Mucosa of rectum (tissue), 2 donors: ENCODE measurements around the gene FSD2.
"Not testable (repeated sequence)": the region's sequence is repeated elsewhere in the genome, so short reads cannot be mapped to it uniquely, and the experiment has no call there.

ENCODE experiments used
- H3K27ac ChIP-seq, 2 donors: one replicate each; pipeline ENCODE4 v1.7.0; 2013; ENCODE audit warnings: inconsistent platforms in 2 of 2, low read depth in 2 of 2, low read length in 2 of 2
- H3K27me3 ChIP-seq, 2 donors: one replicate each; pipeline ENCODE4 v1.7.0; 2013; ENCODE audit warnings: low read length in 2 of 2; ENCODE audit not compliant: control insufficient read depth in 2 of 2, insufficient read depth in 2 of 2
- H3K36me3 ChIP-seq, 2 donors: one replicate each; pipeline ENCODE4 v1.7.0; 2013; ENCODE audit warnings: low read length in 2 of 2; ENCODE audit not compliant: control insufficient read depth in 2 of 2, insufficient read depth in 2 of 2
- H3K4me1 ChIP-seq, 2 donors: one replicate each; pipeline ENCODE4 v1.7.0; 2013; ENCODE audit warnings: low read length in 2 of 2, mild to moderate bottlenecking in 1 of 2; ENCODE audit not compliant: control insufficient read depth in 2 of 2, insufficient read depth in 2 of 2
- H3K4me3 ChIP-seq, 2 donors: one replicate each; pipeline ENCODE4 v1.7.0; 2013; ENCODE audit warnings: low read length in 2 of 2
- H3K9ac ChIP-seq, 2 donors: one replicate each; pipeline ENCODE4 v1.7.0; 2013; ENCODE audit warnings: low read length in 2 of 2, low read depth in 1 of 2, mild to moderate bottlenecking in 1 of 2
- H3K9me3 ChIP-seq, 2 donors: one replicate each; pipeline ENCODE4 v1.7.0; 2013; ENCODE audit warnings: low read length in 2 of 2; ENCODE audit not compliant: control insufficient read depth in 2 of 2
- donor health status: healthy.
- donor health status: Normal muscosa, but diverticular disease.

Gene FSD2

GRCh38 chr15:82771789-82772607 lies 33.9 kb downstream of the FSD2 start:
- H3K36me3 ChIP-seq, result no peaks in the 10 kb centered on the region
- no peaks in the 10 kb centered on the region for H3K9me3 ChIP-seq
- H3K27ac ChIP-seq, result no peak overlapping the region
- no peak overlapping the region for H3K9ac ChIP-seq
- H3K4me3 ChIP-seq, result no peak overlapping the region
- no peaks in the 10 kb centered on the region for H3K4me1 ChIP-seq
- no peaks in the 10 kb centered on the region for H3K27me3 ChIP-seq

- H3K4me1 ChIP-seq, result no peaks in the 10 kb centered on the region
- no peaks in the 10 kb centered on the region for H3K27me3 ChIP-seq
- H3K9ac ChIP-seq, result no peak overlapping the region
- no peak overlapping the region for H3K27ac ChIP-seq
- H3K36me3 ChIP-seq, result peaks cover 3 to 4% of the 10 kb centered on the region in 2 donors
- no peaks in the 10 kb centered on the region for H3K9me3 ChIP-seq
- no peak overlapping the region for H3K4me3 ChIP-seq
Measured at GRCh38 chr15:82768414-82769054, 37.3 kb downstream of the FSD2 start.

- no peaks in the 10 kb centered on the region for H3K4me1 ChIP-seq
- no peak overlapping the region for H3K27ac ChIP-seq
- H3K4me3 ChIP-seq, result no peak overlapping the region
- peaks cover 3 to 4% of the 10 kb centered on the region in 2 donors for H3K36me3 ChIP-seq
- no peaks in the 10 kb centered on the region for H3K27me3 ChIP-seq
- H3K9me3 ChIP-seq, result no peaks in the 10 kb centered on the region
- no peak overlapping the region for H3K9ac ChIP-seq
Measured at GRCh38 chr15:82767163-82767829, 38.6 kb downstream of the FSD2 start.

- not testable (repeated sequence) for H3K27me3 ChIP-seq, H3K9me3 ChIP-seq, H3K36me3 ChIP-seq, H3K27ac ChIP-seq, H3K9ac ChIP-seq, H3K4me3 ChIP-seq, H3K4me1 ChIP-seq
Measured at GRCh38 chr15:82766201-82766600, 39.7 kb downstream of the FSD2 start.

GRCh38 chr15:82764740-82765139 lies 41.1 kb downstream of the FSD2 start:
- H3K27ac ChIP-seq, result no peak overlapping the region
- H3K36me3 ChIP-seq, result peaks cover 6 to 9% of the 10 kb centered on the region in 2 donors
- H3K4me3 ChIP-seq, result no peak overlapping the region
- no peaks in the 10 kb centered on the region for H3K27me3 ChIP-seq
- no peaks in the 10 kb centered on the region for H3K4me1 ChIP-seq
- H3K9ac ChIP-seq, result no peak overlapping the region
- no peaks in the 10 kb centered on the region for H3K9me3 ChIP-seq

GRCh38 chr15:82764117-82764490 lies 41.8 kb downstream of the FSD2 start:
- no peaks in the 10 kb centered on the region for H3K27me3 ChIP-seq
- H3K9ac ChIP-seq, result no peak overlapping the region
- no peaks in the 10 kb centered on the region for H3K9me3 ChIP-seq
- H3K4me3 ChIP-seq, result no peak overlapping the region
- H3K36me3 ChIP-seq, result peaks cover 6 to 10% of the 10 kb centered on the region in 2 donors
- no peak overlapping the region for H3K27ac ChIP-seq
- no peaks in the 10 kb centered on the region for H3K4me1 ChIP-seq

GRCh38 chr15:82763361-82764116 lies 42.3 kb downstream of the FSD2 start:
- Histone ChIP-seq H3K27ac (no peak overlapping the region), H3K4me3 (no peak overlapping the region), H3K27me3 (no peaks in the 10 kb centered on the region), H3K9me3 (no peaks in the 10 kb centered on the region), H3K4me1 (no peaks in the 10 kb centered on the region), H3K36me3 (peaks cover 10 to 16% of the 10 kb centered on the region in 2 donors), H3K9ac (no peak overlapping the region)

GRCh38 chr15:82751308-82751707 lies 54.6 kb downstream of the FSD2 start:
- Histone ChIP-seq H3K27ac (no peak overlapping the region), H3K36me3 (peaks cover 17 to 27% of the 10 kb centered on the region in 2 donors), H3K4me3 (peak overlapping the region; percentile 91 to 96), H3K9me3 (no peaks in the 10 kb centered on the region), H3K27me3 (no peaks in the 10 kb centered on the region), H3K9ac (peak overlapping the region; percentile 82 to 96), H3K4me1 (peaks cover 9 to 10% of the 10 kb centered on the region in 2 donors)

- peaks cover 12 to 23% of the 10 kb centered on the region in 2 donors for H3K36me3 ChIP-seq
- H3K9ac ChIP-seq, result peak overlapping the region; percentile 82 to 96
Measured at GRCh38 chr15:82750831-82751180, 55.1 kb downstream of the FSD2 start.

More at GRCh38 chr15:82750831-82751180, 55.1 kb downstream of the FSD2 start:
- peaks cover 9 to 10% of the 10 kb centered on the region in 2 donors for H3K4me1 ChIP-seq
- peak overlapping the region; percentile 73 to 87 for H3K27ac ChIP-seq
- H3K27me3 ChIP-seq, result no peaks in the 10 kb centered on the region
- H3K9me3 ChIP-seq, result no peaks in the 10 kb centered on the region
- peak overlapping the region; percentile 91 to 96 for H3K4me3 ChIP-seq
